HG02870 (cell line): ENCODE data around the gene TMEM14A.

Experiments used
- ATAC-seq: cut with Tn5 transposase; IDR thresholded peaks from one replicate; pipeline ENCODE4 v1.9.1; 2021; ENCODE audit warnings: mild to moderate bottlenecking, moderate library complexity; ENCODE audit not compliant: unreplicated experiment

Gene TMEM14A

DNA sequence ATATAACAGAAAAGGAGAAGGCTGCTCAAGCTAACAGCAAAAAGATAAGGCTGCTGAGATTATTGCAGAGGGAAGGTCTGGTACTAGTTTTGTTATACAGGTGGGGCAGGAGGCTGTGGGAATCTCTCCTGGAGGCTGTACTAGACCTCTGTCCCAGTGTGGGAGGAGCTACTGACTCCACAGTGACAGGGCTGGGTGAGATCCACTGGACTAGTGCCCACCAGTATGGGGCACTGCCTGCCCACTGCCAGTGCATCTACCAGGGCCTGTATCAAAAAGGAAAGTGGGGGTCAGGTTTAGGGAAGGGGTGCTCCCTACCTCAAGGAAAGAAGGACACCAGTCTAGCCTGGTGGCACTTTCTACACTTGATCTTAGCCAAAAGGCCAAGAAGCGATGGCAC, 62.3 kb downstream of the TMEM14A start:
- no peak for ATAC-seq

DNA sequence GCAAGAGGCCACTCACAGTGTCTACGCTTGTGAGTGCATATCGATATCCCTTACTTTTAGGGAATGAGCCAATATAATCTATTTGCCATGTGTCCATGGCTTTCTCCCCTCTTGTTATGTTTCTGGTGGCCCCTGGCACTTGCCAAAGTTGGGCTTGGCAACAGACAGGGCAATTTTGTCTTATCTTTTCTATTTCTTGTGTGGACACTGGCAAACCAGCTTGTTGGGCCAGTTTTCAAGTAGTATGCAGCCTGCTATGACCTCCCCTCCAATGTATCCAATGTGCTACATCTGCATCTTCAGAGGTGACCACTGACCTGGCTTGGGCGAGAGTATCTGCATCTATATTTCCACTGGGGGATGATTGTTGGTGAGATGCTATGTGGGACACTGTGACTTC, 63.2 kb downstream of the TMEM14A start:
- ATAC-seq = no peak

DNA sequence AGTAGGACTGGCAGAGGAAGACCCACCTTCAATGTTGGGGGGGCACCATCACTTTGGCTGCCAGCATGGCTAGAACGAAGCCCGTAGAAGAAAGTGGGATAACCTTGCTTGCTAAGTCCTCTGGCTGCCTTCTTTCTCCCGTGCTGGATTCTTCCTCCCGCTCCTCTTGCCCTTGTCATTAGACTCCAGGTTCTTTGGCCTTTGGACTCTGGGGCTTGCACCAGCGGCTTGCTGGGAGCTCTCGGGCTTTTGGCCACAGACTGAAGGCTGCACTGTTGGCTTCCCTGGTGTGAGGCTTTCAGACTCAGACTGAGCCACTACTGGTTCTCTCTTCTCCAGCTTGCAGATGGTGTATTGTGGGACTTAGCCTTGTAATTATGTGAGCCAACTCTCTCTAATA, 64.2 kb downstream of the TMEM14A start:
- no peak for ATAC-seq

DNA sequence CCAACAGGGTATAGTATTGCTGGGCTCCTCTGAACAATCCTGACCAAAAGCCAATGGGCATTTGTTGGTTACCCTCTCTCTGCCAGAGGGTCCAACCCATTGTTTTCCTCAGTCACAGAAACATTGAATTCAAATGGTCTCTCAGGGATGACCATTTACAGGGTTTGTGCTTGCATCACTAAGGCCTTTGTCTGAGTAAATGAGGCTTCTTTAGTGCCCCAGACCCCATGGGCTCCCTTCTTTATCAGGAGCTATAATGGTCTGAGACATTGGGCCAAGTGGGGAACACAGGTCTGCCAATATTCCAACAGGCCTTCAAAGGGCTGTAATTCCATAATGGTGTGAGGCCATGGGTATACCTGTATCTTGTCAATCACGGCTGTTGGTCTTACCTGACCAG, 65.2 kb downstream of the TMEM14A start:
- no peak for ATAC-seq
